ENCODE results near the gene MYO1A. TPM values are rescaled to one million over a fixed set of nuclear protein-coding genes. Genes with fewer than 3 reads are reported as not detected.
"Not testable (repeated sequence)": the region's sequence is repeated elsewhere in the genome, so short reads cannot be mapped to it uniquely, and the experiment has no call there.

Gene MYO1A
- total and polyA plus RNA-seq, 12 donors, result 0.01 to 0.08 TPM; not detected in 10

- H3K4me3 ChIP-seq, result no peak overlapping the region
- WGBS, 2 donors, result 92% methylated on average over 6 of the region's 6 CpGs
Measured at GRCh38 chr12:57057067-57057751, 7.3 kb upstream of the MYO1A start.

GRCh38 chr12:57055824-57056223 lies 5.9 kb upstream of the MYO1A start:
- no peaks in the 10 kb centered on the region for H3K27me3 ChIP-seq
- no peaks in the 10 kb centered on the region for H3K4me1 ChIP-seq
- peaks cover 0 to 49% (median 0%) of the 10 kb centered on the region in 9 donors for H3K36me3 ChIP-seq
- no peak for ATAC-seq
- no peak overlapping the region for H3K4me3 ChIP-seq
- TF ChIP-seq CTCF (IDR thresholded peaks at IDR 0.05), result no peak
- H3K9me3 ChIP-seq, result no peaks in the 10 kb centered on the region
- intact Hi-C loops (cut with DNase I), result loop anchor here in 5 of 10 donors (5.0 to 10.0 kb wide), 3 partner anchors 44 to 299 kb away; partner anchors contain the start of gene HSD17B6 (in 1 of the 5)
- no peak overlapping the region for H3K27ac ChIP-seq
- WGBS, 2 donors, result 68 to 71% methylated on average over 3 of the region's 3 CpGs
- no peak for DNase-seq

More at GRCh38 chr12:57057067-57057751, 7.3 kb upstream of the MYO1A start:
- Histone ChIP-seq H3K4me1 (no peaks in the 10 kb centered on the region), H3K27me3 (no peaks in the 10 kb centered on the region), H3K36me3 (peaks cover 0 to 55% (median 0%) of the 10 kb centered on the region in 9 donors), H3K9me3 (no peaks in the 10 kb centered on the region), H3K27ac (no peak overlapping the region)
- ATAC-seq (no peak), DNase-seq (no peak)
- TF ChIP-seq CTCF (IDR thresholded peaks at IDR 0.05), result no peak
- intact Hi-C loops (cut with DNase I), result loop anchor here in 5 of 10 donors (5.0 to 10.0 kb wide), 3 partner anchors 45 to 300 kb away; partner anchors contain the start of gene HSD17B6 (in 1 of the 5)

GRCh38 chr12:57053901-57054300 lies 4.0 kb upstream of the MYO1A start:
- intact Hi-C loops (cut with DNase I), result loop anchor here in 1 of 10 donors (10.0 kb wide), 1 partner anchor 289 kb away; the partner anchor contains the start of gene HSD17B6
- H3K27me3 ChIP-seq, H3K4me1 ChIP-seq, H3K9me3 ChIP-seq, ATAC-seq, DNase-seq, H3K4me3 ChIP-seq, H3K27ac ChIP-seq: not testable (repeated sequence)
- peaks cover 0 to 30% (median 0%) of the 10 kb centered on the region in 9 donors for H3K36me3 ChIP-seq
- WGBS, 2 donors, result 94 to 96% methylated on average over 4 of the region's 4 CpGs

- ATAC-seq, H3K9me3 ChIP-seq, H3K27me3 ChIP-seq, DNase-seq, H3K4me1 ChIP-seq, H3K27ac ChIP-seq, H3K4me3 ChIP-seq: not testable (repeated sequence)
- WGBS, 2 donors, result 96 to 99% methylated on average over 4 of the region's 4 CpGs
- peaks cover 0 to 23% (median 0%) of the 10 kb centered on the region in 9 donors for H3K36me3 ChIP-seq
- intact Hi-C loops (cut with DNase I), result loop anchor here in 1 of 10 donors (10.0 kb wide), 1 partner anchor 288 kb away; the partner anchor contains the start of gene HSD17B6
Measured at GRCh38 chr12:57053146-57053545, 3.2 kb upstream of the MYO1A start.

GRCh38 chr12:57051011-57051410 lies 1.1 kb upstream of the MYO1A start:
- H3K36me3 ChIP-seq, result peaks cover 0 to 2% (median 0%) of the 10 kb centered on the region in 9 donors
- WGBS, 2 donors, result 92 to 94% methylated on average over 1 of the region's 1 CpG
- H3K27me3 ChIP-seq, result peaks cover 0 to 6% (median 4%) of the 10 kb centered on the region in 7 donors
- DNase-seq (no peak), ATAC-seq (no peak)
- intact Hi-C loops (cut with DNase I), result loop anchor here in 1 of 10 donors (10.0 kb wide), 1 partner anchor 286 kb away; the partner anchor contains the start of gene HSD17B6
- no peak for TF ChIP-seq CTCF (IDR thresholded peaks at IDR 0.05)
- H3K4me3 ChIP-seq, result no peak overlapping the region
- H3K27ac ChIP-seq, result no peak overlapping the region
- peaks cover 0 to 27% (median 0%) of the 10 kb centered on the region in 9 donors for H3K4me1 ChIP-seq
- H3K9me3 ChIP-seq, result no peaks in the 10 kb centered on the region
